H1 (cell line): ENCODE results near the gene SLC26A8. TPM values are rescaled to one million over a fixed set of nuclear protein-coding genes. Genes with fewer than 3 reads are reported as not detected.

Source experiments
- BACH1 ChIP-seq: IDR thresholded peaks from 2 replicates; pipeline ENCODE4 v1.6.1; 2012; ENCODE audit warnings: low read length, improper control_type of control experiment
- CHD7 ChIP-seq: fragments of 300-600 bp; sonication (generic); IDR thresholded peaks from 2 replicates; pipeline ENCODE4 v1.7.1; 2012; ENCODE audit warnings: low read length, moderate library complexity, mild to moderate bottlenecking, inconsistent platforms; ENCODE audit not compliant: insufficient replicate concordance
- RNF2 ChIP-seq: fragments of 200-900, 300-1000 bp; sonication (generic); IDR thresholded peaks from 2 replicates; pipeline ENCODE4 v1.7.1; 2016; ENCODE audit warnings: borderline replicate concordance, low read depth, mild to moderate bottlenecking, antibody characterized with exemption, low read length; ENCODE audit not compliant: poor library complexity, severe bottlenecking; ENCODE audit errors: missing control alignments
- polyA plus RNA-seq, 7 experiments: library from polyadenylated mRNA; depleted of rRNA in 3 of 7; stranded (reverse) in 5 of 7; unstranded in 2 of 7; fragments of >200 nt in 5 of 7; fragments of 200-250 nt in 2 of 7; gene quantifications; 1 replicate in 5 of 7; 2 replicates in 1 of 7; 4 replicates in 1 of 7; pipeline versions ENCODE4 v1.2.1 to v1.2.3, GENCODE V29; 2011 to 2013; ENCODE audit warnings: missing spikeins in 2 of 7, mixed read lengths in 2 of 7
- total RNA-seq: library from RNA; stranded (reverse); fragmentation: NEBNext Ultra II Directional; extraction: Animal tissue kit (Norgen Biotek cat#: 25700); gene quantifications from 2 replicates; pipeline ENCODE4 v1.2.1, GENCODE V29; 2021

The SLC26A8 gene
- total and polyA plus RNA-seq, 2 of the 8 experiments (the other 6 are each of a cell fraction or from before 2014, with no cell fraction given): 0.56 to 0.57 TPM

GRCh38 chr6:35962779-35963560 lies 61.5 kb downstream of the SLC26A8 start (continued):
- TF ChIP-seq CHD7 (no peak), BACH1 (no peak), RNF2 (no peak)
